Stimulated activated CD4-positive, alpha-beta T cell treated with anti-CD3 and anti-CD28 coated beads, Interleukin-4, amount 100 ng/mL, for 24 hours (primary cell): ENCODE data around the gene ZSCAN31.
A peak's percentile ranks its signal among the peaks of the same experiment; 100 is the strongest.
"Not testable (repeated sequence)": the region's sequence is repeated elsewhere in the genome, so short reads cannot be mapped to it uniquely, and the experiment has no call there.

Experiments
- DNase-seq: peaks from one replicate; pipeline ENCODE4 v3.0.0-alpha.2; 2020

ZSCAN31 gene

GRCh38 chr6:28312939-28313338 lies 23.0 kb downstream of the ZSCAN31 start:
- no peak for DNase-seq

- DNase-seq = no peak
Observed at GRCh38 chr6:28311139-28311823, 24.7 kb downstream of the ZSCAN31 start.

- not testable (repeated sequence) for DNase-seq
Observed at GRCh38 chr6:28306363-28306762, 29.6 kb downstream of the ZSCAN31 start.

- DNase-seq = peak; percentile 26
Observed at GRCh38 chr6:28303570-28303969, 32.4 kb downstream of the ZSCAN31 start.

- no peak for DNase-seq
Observed at GRCh38 chr6:28296520-28297060, 39.4 kb downstream of the ZSCAN31 start.

- no peak for DNase-seq
Observed at GRCh38 chr6:28295326-28295725, 40.6 kb downstream of the ZSCAN31 start.

GRCh38 chr6:28291573-28291972 lies 44.4 kb downstream of the ZSCAN31 start:
- DNase-seq = no peak

- no peak for DNase-seq
Observed at GRCh38 chr6:28282926-28283325, 53.0 kb downstream of the ZSCAN31 start.

- peak; percentile 54 for DNase-seq
Observed at GRCh38 chr6:28281288-28282064, 54.5 kb downstream of the ZSCAN31 start, which contains the start of gene PGBD1. PGBD1 (plus strand) TSS chr6:28281572; CDS start chr6:28283814, 2,242 bp downstream.

GRCh38 chr6:28280595-28281287 lies 55.2 kb downstream of the ZSCAN31 start:
- no peak for DNase-seq

- DNase-seq = no peak
Observed at GRCh38 chr6:28277746-28278145, 58.2 kb downstream of the ZSCAN31 start.

- DNase-seq = no peak
Observed at GRCh38 chr6:28274888-28275287, 61.1 kb downstream of the ZSCAN31 start.
